Upper lobe of right lung (tissue), 1 donor: Measurements from ENCODE around the gene GPSM3. TPM values are rescaled to one million over a fixed set of nuclear protein-coding genes. Genes with fewer than 3 reads are reported as not detected.

ENCODE experiments used
- ATAC-seq: fragments of 200-7000 bp; cut with Tn5 transposase; one replicate; pipeline ENCODE4 v1.9.1; 2020; ENCODE audit warnings: mild to moderate bottlenecking, moderate library complexity
- DNase-seq: peaks from one replicate; pipeline ENCODE4 v3.0.0-alpha.2; 2020
- H3K27ac ChIP-seq: fragments of 200-600 bp; one replicate; pipeline ENCODE4 v1.8.0; 2022
- H3K27me3 ChIP-seq: fragments of 200-600 bp; one replicate; pipeline ENCODE4 v1.8.0; 2022; ENCODE audit warnings: mild to moderate bottlenecking
- H3K36me3 ChIP-seq: fragments of 200-600 bp; one replicate; pipeline ENCODE4 v1.8.0; 2022
- H3K4me1 ChIP-seq: fragments of 200-600 bp; one replicate; pipeline ENCODE4 v1.8.0; 2022
- H3K4me3 ChIP-seq: fragments of 200-600 bp; one replicate; pipeline ENCODE4 v1.8.0; 2022; ENCODE audit warnings: mild to moderate bottlenecking
- H3K9me3 ChIP-seq: fragments of 200-600 bp; one replicate; pipeline ENCODE4 v1.8.0; 2022
- CTCF ChIP-seq: fragments of 200-600 bp; IDR thresholded peaks from one replicate; pipeline ENCODE4 v1.8.0; 2022; ENCODE audit warnings: antibody characterized with exemption
- intact Hi-C: fragments of 100-400 bp; cut with DNase I; formaldehyde crosslinking; loops from one replicate; pipeline ENCODE4 v1.11.0; 2022
- total RNA-seq: library from RNA; stranded (reverse); fragmentation: NEBNext Ultra II Directional; extraction: Animal tissue kit (Norgen Biotek cat#: 25700); gene quantifications from one replicate; pipeline ENCODE4 v1.2.1, GENCODE V29; 2021
- donor health status: DM: no; HTN: yes; CAD: no; lungs with severe emphysema.

GPSM3 gene
- total RNA-seq, 1 donor from 2014 or later: 51.9 TPM

DNA sequence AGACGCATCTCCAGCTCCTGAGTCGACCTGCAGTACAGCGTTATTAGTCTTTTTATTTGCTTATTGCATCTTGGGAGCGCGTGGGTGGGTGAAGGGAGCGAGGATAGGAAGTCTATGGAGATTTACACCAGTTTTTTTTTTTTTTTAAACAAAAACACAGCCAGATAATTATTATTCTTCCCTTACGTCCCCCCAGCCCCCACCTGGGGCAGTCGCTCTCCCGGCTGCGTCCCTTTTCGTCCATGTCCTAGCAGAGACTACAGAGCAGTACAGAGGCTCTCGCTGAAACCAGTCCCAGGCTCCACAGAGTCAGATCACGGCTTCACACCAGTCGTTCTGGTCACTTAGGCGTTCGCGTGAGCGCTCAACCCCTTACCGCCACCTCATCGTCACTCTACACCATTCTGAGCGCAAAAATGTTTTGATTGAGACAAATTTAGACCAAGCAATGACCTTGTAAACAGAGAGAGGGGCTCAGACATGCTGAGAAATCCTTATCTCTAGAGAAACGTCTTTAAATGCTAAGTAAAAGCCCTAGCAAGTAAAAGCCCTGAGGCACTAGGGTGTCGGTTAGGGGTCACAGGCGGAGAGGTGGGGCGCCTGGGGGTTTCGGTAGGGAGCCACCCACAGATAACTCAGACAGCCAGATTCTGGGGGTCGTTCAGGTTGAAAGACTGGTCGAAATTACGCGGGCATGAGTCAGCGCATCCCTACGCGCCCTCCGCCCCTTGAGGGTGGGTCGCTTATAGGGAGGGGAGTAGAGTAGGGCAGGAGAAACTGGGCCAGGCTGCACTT is 39.5 kb downstream of the GPSM3 start:
- peak overlapping the region; percentile 75 for H3K4me3 ChIP-seq
- peak overlapping the region; percentile 87 for H3K27ac ChIP-seq
- no peak for ATAC-seq
- no peak for DNase-seq
- peaks cover 26% of the 10 kb centered on the region for H3K27me3 ChIP-seq
- no peak for TF ChIP-seq CTCF
- H3K9me3 ChIP-seq: no peaks in the 10 kb centered on the region
- H3K4me1 ChIP-seq: peaks cover 28% of the 10 kb centered on the region
- intact Hi-C loops: no loop called here
- H3K36me3 ChIP-seq: peaks cover 5% of the 10 kb centered on the region

GRCh38 chr6:32151863-32152768 is 40.3 kb downstream of the GPSM3 start, which contains the start of gene PRRT1:
Gene PRRT1, minus strand, starts transcription at chr6:32151939. Its CDS starts 112 bp downstream, at chr6:32151827.
- H3K27ac ChIP-seq: no peak within 1 kb of the TSS
- no peaks in the 10 kb centered on the region for H3K9me3 ChIP-seq
- ATAC-seq (no peak), DNase-seq (no peak)
- no peaks in the 10 kb centered on the region for H3K36me3 ChIP-seq
- H3K27me3 ChIP-seq: peaks cover 27% of the 10 kb centered on the region
- TF ChIP-seq CTCF: no peak
- peaks cover 28% of the 10 kb centered on the region for H3K4me1 ChIP-seq
- intact Hi-C loops: no loop called here
- H3K4me3 ChIP-seq: peak within 1 kb of the TSS; percentile 75

DNA sequence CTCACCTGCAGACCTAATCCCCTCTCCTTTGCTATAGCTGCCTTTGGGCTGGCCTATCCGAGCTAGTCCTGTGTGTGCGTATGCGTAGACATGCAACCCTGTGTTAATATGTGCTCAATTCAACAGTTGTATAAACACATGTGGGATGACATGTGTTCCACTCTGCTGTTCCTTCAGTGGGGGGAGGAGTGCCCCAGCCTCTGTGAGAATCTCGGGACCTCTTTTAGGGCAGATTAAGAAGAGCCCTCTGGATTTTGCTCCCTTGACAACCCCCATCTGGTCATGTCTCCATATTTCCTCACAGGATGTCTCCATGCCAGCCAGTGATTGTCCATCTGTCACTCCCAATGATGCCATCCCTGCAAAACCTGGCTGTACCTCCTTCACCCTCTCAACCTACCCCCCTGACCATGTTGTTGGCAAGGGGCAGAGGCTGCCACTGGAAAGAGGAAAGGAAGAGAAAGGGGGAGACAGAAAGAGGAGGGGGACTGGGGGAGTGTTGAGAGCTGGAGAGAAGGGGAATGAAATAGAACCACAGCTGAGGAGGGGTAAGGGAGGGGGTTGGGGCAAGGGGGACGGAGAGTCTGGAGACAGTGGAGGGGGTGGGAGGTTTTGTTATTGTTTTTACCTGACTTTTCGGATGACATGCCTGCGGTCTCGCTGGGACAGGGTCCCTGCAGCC is 41.1 kb downstream of the GPSM3 start:
- intact Hi-C loops: no loop called here
- no peak overlapping the region for H3K27ac ChIP-seq

DNA sequence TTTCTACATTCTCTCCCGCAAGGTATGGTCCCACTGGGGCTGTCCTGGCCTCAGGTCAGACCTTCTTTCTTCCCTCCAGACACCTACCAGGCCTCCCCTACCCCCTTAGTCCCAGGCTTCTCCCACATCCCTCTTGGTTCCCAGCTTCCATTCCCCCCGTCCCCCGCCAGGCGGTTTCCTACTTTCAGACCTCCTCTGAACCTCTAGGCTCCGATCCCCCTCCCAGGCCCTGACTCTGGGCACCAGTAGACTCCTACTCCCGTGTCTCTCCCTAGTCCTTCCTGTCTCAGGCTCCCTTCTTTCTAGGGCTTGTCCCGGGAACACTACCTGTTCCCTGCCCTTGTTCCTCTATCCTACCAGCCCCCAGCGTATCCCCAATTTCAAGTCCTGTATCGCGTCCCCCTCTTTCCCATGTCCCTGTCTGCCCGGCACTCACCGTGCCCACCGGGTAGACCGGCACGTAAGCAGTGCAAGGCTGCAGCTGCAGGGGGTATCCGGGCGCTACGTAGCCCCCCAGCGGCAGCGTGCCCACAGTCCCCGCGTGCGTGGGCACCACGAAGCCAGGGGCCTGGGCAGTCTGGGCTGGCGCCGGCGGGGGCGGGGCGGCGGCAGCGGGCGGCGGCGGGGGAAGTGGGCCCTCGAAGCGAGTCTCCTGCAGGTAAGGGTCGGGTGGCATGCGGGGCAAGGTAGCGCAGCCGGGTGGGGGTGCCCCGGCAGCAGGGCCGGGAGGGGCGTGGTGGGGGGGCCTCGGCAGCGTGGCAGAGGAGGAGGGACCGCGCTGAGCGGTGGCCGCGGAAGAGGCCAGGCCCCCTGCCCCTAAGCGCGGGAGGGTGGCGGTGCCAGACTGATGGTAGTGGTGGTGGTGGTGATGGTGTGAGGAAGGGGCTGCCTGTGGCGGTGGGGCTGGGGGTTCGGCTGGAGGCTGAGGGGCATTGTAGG is 42.2 kb downstream of the GPSM3 start:
- no peak overlapping the region for H3K27ac ChIP-seq
- no peak for TF ChIP-seq CTCF
- H3K9me3 ChIP-seq: no peaks in the 10 kb centered on the region
- ATAC-seq (no peak), DNase-seq (no peak)
- peaks cover 27% of the 10 kb centered on the region for H3K27me3 ChIP-seq
- H3K4me3 ChIP-seq: no peak overlapping the region
- intact Hi-C loops: no loop called here
- no peaks in the 10 kb centered on the region for H3K36me3 ChIP-seq
- H3K4me1 ChIP-seq: peaks cover 28% of the 10 kb centered on the region

More for the DNA sequence above, 41.1 kb downstream of the GPSM3 start:
- Histone ChIP-seq H3K9me3 (no peaks in the 10 kb centered on the region), H3K27me3 (peaks cover 27% of the 10 kb centered on the region), H3K4me1 (peaks cover 28% of the 10 kb centered on the region), H3K4me3 (peak overlapping the region; percentile 75), H3K36me3 (no peaks in the 10 kb centered on the region)
- no peak for TF ChIP-seq CTCF
- ATAC-seq (no peak), DNase-seq (no peak)
